HFFc6 (cell line): ENCODE results near the gene TTLL5. TPM values are rescaled to one million over a fixed set of nuclear protein-coding genes. Genes with fewer than 3 reads are reported as not detected.

Experiments
- DNase-seq: peaks from one replicate; pipeline ENCODE4 v3.0.0-alpha.2; 2018
- H3K27ac Mint-ChIP-seq: 2 replicates; pipeline ENCODE4 v1.8.0; 2020; ENCODE audit warnings: mild to moderate bottlenecking, mixed read lengths
- H3K27me3 Mint-ChIP-seq: 2 replicates; pipeline ENCODE4 v1.8.0; 2021; ENCODE audit warnings: mild to moderate bottlenecking, moderate library complexity, mixed read lengths; ENCODE audit not compliant: insufficient read depth
- H3K36me3 Mint-ChIP-seq: 2 replicates; pipeline ENCODE4 v1.8.0; 2021; ENCODE audit warnings: low read depth, mixed read lengths
- H3K4me1 Mint-ChIP-seq: 2 replicates; pipeline ENCODE4 v1.8.0; 2020; ENCODE audit warnings: low read depth, mixed read lengths
- H3K4me3 Mint-ChIP-seq: 2 replicates; pipeline ENCODE4 v1.8.0; 2020; ENCODE audit warnings: mild to moderate bottlenecking, moderate library complexity, mixed read lengths
- H3K9me3 Mint-ChIP-seq: 2 replicates; pipeline ENCODE4 v1.8.0; 2020; ENCODE audit warnings: mild to moderate bottlenecking, mixed read lengths
- total RNA-seq, 6 experiments: library from RNA; stranded (reverse); fragmentation: NEBNext Ultra II Directional; extraction: Animal tissue kit (Norgen Biotek cat#: 25700); gene quantifications; 2 replicates in 1 of 6; 3 replicates in 5 of 6; pipeline ENCODE4 v1.2.3, GENCODE V29; 2021
- TF ChIP-seq, protein P1 (sequence below): fragments of 200-600 bp; sonication (generic); IDR thresholded peaks from 2 replicates; pipeline ENCODE4 v1.5.0; 2021; ENCODE audit warnings: antibody characterized with exemption, mild to moderate bottlenecking

Gene TTLL5
- total RNA-seq, 6 experiments from 2014 or later, result 22.0 to 28.9 (median 25.0) TPM

- DNase-seq, result no peak
- H3K27ac Mint-ChIP-seq, result no peak overlapping the region
- H3K36me3 Mint-ChIP-seq, result peaks cover 8% of the 10 kb centered on the region; the same call in 1 of the 2 replicates
- H3K4me1 Mint-ChIP-seq, result no peaks in the 10 kb centered on the region
- TF ChIP-seq, protein P1, sequence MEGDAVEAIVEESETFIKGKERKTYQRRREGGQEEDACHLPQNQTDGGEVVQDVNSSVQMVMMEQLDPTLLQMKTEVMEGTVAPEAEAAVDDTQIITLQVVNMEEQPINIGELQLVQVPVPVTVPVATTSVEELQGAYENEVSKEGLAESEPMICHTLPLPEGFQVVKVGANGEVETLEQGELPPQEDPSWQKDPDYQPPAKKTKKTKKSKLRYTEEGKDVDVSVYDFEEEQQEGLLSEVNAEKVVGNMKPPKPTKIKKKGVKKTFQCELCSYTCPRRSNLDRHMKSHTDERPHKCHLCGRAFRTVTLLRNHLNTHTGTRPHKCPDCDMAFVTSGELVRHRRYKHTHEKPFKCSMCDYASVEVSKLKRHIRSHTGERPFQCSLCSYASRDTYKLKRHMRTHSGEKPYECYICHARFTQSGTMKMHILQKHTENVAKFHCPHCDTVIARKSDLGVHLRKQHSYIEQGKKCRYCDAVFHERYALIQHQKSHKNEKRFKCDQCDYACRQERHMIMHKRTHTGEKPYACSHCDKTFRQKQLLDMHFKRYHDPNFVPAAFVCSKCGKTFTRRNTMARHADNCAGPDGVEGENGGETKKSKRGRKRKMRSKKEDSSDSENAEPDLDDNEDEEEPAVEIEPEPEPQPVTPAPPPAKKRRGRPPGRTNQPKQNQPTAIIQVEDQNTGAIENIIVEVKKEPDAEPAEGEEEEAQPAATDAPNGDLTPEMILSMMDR, result no peak
- H3K27me3 Mint-ChIP-seq, result no peaks in the 10 kb centered on the region; the same call in none of the 2 replicates
- H3K4me3 Mint-ChIP-seq, result no peak overlapping the region
- no peaks in the 10 kb centered on the region for H3K9me3 Mint-ChIP-seq
These were observed 308.1 kb downstream of the TTLL5 start for GRCh38 chr14:75969126-75969525.

DNA sequence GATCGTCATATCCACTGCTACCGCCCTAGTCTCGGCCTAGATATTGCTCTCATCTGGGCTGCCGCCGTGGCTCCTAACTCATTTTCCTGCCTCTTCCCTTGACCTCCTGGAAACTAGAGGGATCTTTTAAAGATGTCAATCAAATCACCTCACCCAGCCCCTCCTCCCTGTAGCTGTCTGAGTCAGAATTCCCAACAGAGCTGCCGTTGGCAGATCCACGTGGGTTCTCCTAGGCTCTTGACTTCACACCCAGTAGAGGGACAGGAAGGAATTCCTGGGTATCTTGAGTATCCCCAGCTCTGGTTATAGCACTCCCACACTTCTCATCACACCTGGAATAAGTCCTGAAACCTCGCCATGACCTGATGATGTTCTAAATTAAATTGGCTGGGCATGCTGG is 308.8 kb downstream of the TTLL5 start:
- H3K4me1 Mint-ChIP-seq, result no peaks in the 10 kb centered on the region
- TF ChIP-seq, protein P1, result no peak
- H3K9me3 Mint-ChIP-seq, result no peaks in the 10 kb centered on the region
- H3K27me3 Mint-ChIP-seq, result no peaks in the 10 kb centered on the region; the same call in none of the 2 replicates
- no peak for DNase-seq
- H3K36me3 Mint-ChIP-seq, result peaks cover 8% of the 10 kb centered on the region; the same call in 1 of the 2 replicates
- H3K27ac Mint-ChIP-seq, result no peak overlapping the region
- H3K4me3 Mint-ChIP-seq, result no peak overlapping the region

DNA sequence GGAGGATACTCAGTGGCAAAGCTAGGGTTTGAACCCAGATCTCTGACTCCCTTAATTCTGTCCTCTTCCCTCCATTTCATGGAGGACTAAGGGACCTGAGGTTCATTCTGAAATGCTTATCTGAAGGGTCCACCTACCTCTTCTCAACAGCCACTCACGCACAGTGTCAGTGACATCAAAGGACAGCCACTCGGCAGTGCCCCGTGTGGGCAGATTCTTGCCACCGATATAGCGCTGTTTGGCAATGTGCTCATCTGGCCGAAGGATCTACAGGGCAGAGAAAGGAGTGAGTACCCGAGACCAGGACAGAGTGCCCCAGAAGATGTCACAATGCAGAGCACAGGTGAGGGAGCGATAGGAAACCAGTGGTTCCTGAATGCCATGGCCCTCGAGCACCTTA is 309.9 kb downstream of the TTLL5 start:
- TF ChIP-seq, protein P1, result 0 out of 2 replicates have a peak, but pooled peaks have one; percentile 7
- DNase-seq, result no peak

GRCh38 chr14:75971509-75971908 is 310.5 kb downstream of the TTLL5 start:
- H3K4me1 Mint-ChIP-seq, result no peaks in the 10 kb centered on the region
- no peak for DNase-seq
- H3K27me3 Mint-ChIP-seq, result no peaks in the 10 kb centered on the region; the same call in none of the 2 replicates
- TF ChIP-seq, protein P1, result no peak
- no peak overlapping the region for H3K27ac Mint-ChIP-seq
- H3K9me3 Mint-ChIP-seq, result no peaks in the 10 kb centered on the region
- H3K36me3 Mint-ChIP-seq, result no peaks in the 10 kb centered on the region; the same call in 1 of the 2 replicates
- H3K4me3 Mint-ChIP-seq, result no peak overlapping the region

More for the DNA sequence above, 309.9 kb downstream of the TTLL5 start:
- no peaks in the 10 kb centered on the region for H3K4me1 Mint-ChIP-seq
- peaks cover 5% of the 10 kb centered on the region; the same call in 1 of the 2 replicates for H3K36me3 Mint-ChIP-seq
- no peak overlapping the region for H3K4me3 Mint-ChIP-seq
- no peak overlapping the region for H3K27ac Mint-ChIP-seq
- H3K27me3 Mint-ChIP-seq, result no peaks in the 10 kb centered on the region; the same call in none of the 2 replicates
- H3K9me3 Mint-ChIP-seq, result no peaks in the 10 kb centered on the region

DNA sequence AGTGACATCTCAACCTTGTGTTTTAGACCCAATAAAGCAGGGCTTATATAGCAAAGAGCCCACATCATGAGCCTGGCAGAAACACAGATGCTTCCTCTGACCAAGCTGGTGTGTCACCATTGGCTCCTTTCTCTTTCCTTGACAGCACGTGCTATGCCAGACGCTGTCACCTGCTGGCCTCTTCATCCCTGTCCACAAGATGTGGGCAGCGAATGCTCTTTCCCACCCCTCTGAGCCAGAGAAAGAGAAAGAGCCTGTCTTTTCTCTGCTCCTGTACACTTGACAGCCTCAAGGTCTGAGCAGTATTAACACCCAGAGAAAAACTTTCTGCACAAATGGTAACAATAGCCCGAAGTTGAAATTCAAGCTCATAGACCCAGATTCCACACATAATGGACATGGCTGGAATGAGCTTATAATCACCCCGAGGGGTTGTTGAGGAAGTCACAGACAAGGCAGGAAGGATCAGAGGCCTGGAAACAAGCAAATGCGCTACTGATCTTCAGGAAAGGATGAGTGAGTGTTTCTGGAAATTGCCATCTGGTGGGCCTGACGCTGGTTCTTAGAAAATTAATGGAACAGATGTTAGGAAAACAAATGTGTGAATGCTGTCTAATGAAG is 311.9 kb downstream of the TTLL5 start:
- H3K4me3 Mint-ChIP-seq, result no peak overlapping the region
- no peak for DNase-seq
- TF ChIP-seq, protein P1, result no peak
- H3K27ac Mint-ChIP-seq, result no peak overlapping the region
- H3K4me1 Mint-ChIP-seq, result peaks cover 12% of the 10 kb centered on the region
- H3K9me3 Mint-ChIP-seq, result no peaks in the 10 kb centered on the region
- H3K27me3 Mint-ChIP-seq, result no peaks in the 10 kb centered on the region; the same call in none of the 2 replicates
- no peaks in the 10 kb centered on the region for H3K36me3 Mint-ChIP-seq
